Measurements from ENCODE around the gene LENEP.

- TF ChIP-seq CTCF (IDR thresholded peaks at IDR 0.05; ENCODE audit: borderline replicate concordance, extremely low read depth, low read length, poor library complexity, severe bottlenecking) (no peak), EZH2 (IDR thresholded peaks at IDR 0.05; ENCODE audit: borderline replicate concordance, low read depth, low read length, severe bottlenecking) (no peak)
Measured at GRCh38 chr1:155043301-155043702, 49.9 kb downstream of the LENEP start.

Measured in DND-41 (cell line).